ENCODE results near the gene CBARP.
A peak's percentile ranks its signal among the peaks of the same experiment; 100 is the strongest.

CBARP gene

DNA sequence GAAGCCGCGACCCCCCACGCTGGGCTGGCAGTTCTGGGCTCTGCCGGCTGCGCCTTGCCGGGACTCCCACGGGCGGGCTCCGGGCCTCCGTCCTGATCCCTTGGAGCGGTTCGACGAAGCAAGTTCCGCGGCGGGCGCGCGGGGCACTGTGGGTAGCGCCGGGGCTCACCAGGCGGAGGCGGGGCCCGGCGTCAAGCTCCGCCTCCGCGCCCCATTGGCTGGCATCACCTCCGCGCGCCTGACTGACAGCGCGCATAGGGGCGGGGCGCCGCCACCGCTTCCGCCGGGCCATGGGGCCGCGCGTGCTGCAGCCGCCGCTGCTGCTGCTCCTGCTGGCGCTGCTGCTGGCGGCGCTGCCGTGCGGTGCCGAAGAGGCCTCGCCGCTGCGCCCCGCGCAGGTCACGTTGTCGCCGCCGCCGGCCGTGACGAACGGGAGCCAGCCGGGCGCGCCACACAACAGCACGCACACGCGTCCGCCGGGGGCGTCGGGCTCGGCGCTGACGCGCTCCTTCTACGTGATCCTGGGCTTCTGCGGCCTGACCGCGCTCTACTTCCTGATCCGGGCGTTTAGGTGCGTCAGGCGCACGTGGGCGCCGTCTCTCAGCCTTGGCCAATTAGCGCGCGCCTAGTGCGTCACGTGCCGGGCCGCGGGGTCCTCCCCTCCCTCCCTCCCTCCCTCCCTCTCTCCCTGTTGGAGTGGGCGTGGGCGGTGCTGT, 37.6 kb upstream of the CBARP start, which contains the start of gene FAM174C:
Gene FAM174C, plus strand, starts transcription at position 271 of the 716 bp plus-strand sequence. Its CDS starts 20 bp downstream, at position 291.
- DNase-seq, result peak; percentile 93 to 99 (median 95)

DNA sequence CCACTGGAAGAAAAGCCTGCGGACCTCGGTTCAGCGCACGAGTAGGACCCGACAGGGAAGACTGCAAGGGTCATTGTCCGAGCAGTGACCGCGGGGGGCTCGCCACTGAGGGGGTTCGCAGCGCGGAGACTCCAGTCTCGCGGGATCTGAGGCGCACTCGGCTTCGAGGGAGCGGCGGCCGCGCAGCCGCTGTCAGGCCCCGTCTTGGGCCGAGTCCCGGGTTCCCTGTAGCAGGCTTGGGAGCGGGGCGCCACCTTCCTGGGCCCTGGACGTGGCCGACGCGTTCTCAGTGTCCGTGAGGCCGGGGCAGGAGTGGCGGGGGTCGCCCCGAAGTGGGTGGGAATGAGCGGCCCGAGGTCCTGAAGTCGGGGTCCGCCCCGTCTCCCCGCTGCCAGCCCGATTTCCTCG, 37.1 kb upstream of the CBARP start:
- DNase-seq, result no peak

DNA sequence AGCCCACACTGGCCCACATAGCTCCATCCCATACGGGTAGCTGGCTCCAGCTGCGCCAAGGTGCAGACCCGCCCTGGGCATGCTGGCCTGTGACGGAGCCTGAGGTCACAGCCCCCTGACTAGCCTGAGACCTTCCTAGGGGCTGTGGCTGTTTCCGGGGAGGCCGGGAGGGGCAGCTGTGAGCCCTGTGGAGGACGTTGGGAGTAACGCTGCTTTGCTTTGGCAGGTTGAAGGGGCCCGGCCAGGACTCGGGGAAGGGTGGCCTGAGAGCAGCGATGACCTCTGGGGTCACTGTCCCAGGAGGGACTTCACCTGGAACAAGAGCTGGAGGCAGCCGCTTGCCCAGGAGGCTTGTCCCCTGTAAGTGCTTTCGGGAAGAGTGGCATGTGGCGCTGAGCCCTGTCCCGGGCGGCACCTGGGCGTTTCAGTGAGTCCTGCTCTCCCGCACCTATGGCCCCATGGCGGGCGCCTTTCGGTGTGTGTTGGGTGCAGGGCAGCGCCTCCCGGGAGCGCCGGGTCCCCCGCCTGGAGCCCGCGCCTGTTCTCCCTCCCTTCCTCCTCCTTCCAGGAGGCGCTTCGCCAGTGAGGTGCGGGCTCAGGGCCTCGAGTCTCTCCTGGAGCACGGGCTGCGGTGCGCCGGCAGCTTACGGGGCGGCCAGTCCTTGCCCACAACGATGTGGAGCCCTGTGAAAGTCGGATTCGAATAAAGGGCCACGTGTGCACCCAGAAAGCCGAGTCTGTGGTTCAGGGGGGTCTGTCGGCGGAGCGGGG, 36.5 kb upstream of the CBARP start:
- DNase-seq, result no peak

DNA sequence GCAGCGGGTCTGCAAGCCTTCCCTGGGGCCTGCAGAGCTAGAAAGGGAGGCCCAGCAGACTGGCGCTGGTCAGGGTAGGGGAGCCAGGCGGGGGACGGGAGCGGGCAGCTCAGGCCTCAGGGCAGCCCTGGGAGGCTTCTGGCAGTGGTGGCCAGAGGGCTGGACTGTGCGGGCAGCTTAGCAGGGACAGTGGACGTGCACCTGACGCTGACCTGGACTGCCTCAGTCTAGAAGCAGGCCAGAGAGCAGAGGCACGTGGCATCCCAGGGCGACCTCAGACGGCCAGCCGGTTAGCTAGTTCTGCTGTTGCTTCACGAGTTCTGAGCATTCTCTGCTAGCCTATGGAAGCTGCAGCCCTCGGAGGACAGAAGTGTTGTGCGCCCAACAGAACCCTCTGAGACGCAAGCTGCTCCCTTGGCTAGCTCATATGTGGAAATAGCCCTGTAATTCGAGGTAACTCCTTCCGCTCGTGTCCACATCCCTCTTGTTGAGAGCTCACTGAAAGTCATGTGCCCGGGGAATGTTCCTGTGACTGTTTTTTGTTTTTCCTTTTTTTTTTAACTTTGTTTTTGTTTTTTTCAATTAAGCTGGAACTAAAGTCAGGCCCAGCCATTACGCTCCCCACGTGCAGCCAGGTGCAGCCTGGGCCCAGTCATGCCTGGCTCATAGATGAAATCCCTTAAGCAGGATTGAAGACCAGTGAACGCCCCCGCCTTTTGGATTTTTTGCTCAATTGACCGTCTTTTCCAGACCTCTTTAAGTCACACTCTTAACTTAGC, 35.6 kb upstream of the CBARP start:
- DNase-seq, result no peak

DNA sequence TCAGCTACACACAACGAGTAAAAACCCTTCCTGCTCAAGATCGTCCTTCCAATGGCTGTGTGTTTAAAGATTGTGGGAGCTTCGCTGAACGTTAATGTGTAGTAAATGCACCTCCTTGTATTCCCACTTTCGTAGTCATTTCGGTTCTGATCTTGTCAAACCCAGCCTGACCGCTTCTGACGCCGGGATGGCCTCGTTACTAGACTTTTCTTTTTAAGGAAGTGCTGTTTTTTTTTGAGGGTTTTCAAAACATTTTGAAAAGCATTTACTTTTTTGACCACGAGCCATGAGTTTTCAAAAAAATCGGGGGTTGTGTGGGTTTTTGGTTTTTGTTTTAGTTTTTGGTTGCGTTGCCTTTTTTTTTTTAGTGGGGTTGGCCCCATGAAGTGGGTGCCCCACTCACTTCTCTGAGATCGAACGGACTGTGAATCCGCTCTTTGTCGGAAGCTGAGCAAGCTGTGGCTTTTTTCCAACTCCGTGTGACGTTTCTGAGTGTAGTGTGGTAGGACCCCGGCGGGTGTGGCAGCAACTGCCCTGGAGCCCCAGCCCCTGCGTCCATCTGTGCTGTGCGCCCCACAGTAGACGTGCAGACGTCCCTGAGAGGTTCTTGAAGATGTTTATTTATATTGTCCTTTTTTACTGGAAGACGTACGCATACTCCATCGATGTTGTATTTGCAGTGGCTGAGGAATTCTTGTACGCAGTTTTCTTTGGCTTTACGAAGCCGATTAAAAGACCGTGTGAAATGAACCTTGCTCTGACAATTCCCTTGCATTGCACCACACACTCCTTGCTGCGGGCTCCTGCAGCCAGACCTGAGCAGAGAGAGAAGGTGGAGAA, 34.8 kb upstream of the CBARP start:
- no peak for DNase-seq

DNA sequence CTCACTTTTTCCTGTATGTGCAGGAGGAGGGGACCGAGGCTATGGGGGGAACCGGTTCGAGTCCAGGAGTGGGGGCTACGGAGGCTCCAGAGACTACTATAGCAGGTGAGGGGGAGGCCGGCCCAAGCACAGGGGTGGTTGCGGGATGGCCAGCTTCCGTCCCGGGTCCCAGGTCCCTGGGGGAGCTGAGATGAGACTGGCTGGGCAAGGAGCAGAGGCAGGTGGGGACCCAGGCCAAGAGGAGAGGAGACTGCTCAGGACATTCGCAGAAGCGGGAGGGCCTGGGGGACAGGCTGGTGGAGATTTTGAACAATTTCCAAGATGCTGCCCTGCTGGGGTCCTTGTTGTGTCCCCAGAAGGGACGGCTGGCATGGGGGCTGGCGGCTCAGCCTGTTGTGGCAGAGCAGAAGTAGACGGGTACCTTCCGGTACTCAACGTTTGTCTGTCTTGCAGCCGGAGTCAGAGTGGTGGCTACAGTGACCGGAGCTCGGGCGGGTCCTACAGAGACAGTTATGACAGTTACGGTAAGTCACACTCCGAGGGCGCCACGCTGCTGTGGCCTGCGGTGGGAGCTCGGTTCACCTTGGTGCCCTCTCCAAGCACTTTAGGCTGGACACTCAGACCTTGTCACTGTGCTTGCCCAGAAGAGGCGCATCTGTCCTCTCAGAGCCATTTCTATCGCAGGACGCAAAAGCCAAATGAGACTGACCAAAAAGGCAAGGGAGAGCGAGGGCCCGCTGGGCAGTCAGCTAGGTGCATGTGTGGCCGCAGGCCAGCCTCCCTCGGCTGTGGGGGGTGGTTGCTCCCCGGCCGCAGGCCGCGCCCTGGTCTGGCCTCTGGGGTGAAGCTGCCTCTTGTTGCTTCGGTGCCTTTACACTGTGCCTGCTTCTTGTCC, 34.0 kb upstream of the CBARP start:
- DNase-seq, result no peak

DNA sequence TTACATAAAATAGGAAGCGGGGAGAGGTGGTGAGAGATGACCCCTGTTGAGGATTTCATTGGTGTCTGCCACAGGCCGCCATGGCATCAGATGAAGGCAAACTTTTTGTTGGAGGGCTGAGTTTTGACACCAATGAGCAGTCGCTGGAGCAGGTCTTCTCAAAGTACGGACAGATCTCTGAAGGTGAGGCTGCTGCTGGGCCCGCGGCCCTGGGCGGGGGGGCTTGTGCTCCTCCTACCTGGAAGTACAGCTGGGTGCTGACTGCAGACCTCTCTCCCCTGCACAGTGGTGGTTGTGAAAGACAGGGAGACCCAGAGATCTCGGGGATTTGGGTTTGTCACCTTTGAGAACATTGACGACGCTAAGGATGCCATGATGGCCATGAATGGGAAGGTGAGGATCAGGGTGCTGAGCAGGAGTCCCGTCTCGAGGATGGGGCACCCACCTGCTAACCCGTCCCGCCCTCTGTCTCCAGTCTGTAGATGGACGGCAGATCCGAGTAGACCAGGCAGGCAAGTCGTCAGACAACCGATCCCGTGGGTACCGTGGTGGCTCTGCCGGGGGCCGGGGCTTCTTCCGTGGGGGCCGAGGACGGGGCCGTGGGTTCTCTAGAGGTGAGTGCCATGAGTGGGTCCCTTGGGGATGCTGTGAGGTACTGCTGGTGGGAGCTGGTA, 33.2 kb upstream of the CBARP start:
- no peak for DNase-seq

DNA sequence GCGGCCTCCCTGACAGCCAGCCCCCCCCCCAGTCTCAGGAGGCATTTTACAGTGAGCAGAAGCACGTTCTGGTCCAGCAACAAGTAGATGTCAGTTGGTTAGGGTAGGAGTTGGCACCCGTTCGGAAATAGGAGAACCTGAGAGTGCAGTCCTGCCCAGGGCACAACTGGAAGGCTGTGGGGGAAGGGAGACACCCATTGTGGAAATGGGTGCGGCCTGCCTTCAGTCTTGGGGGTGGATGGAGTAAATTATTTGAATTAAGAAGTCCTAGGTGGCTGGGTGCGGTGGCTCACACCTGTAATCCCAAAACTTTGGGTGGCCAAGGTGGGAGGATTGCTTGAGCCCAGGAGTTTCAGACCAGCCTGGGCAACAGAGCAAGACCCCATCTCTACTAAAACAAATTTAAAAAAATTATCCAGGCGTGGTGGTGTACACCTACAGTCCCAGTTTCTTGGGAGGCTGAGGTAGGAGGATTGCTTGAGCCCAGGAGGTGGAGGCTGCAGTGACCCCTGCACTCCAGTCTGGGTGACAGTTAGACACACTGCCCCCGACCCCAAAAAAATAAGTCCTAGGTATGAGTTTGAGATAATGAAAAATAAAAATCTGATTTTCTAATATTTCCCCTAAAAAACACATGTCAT, 32.5 kb upstream of the CBARP start:
- no peak for DNase-seq

DNA sequence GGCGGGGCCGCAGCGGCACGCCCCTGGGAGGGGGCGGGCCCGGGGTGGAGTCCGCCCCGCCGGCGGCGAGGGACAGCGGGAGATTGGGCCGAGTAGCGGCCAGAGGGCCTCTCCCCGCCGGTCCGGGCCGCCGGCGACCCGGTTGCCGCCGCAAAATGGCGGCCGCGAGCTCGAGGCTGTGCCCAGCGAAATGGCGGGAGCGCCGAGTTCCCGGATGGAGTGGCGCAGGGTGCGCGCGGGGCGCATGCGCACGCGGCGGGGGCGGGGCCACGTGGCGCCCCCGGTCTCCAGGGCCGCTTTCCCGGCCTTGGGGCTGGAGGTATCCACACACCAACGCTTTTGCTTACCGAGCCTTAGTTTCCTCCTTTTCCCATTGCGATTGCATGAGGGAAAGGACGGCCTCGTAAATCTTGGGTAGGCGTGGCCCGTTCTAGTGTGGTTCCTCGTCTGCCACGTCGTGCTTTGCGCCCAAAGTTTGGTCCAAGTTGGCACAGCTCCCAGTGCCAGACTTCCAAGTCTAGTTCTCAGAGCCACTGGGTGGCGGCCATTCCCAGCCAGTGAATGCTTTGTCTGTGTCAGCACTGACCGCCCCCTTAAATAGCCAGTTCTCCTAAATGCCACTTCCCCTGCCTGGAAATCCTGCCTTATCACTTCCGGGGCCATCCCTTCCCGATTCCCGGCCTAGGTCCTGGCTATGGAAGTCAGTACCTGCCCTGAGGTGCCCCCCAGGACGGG, 31.8 kb upstream of the CBARP start:
- DNase-seq, result peak; percentile 80 to 89 (median 84)

DNA sequence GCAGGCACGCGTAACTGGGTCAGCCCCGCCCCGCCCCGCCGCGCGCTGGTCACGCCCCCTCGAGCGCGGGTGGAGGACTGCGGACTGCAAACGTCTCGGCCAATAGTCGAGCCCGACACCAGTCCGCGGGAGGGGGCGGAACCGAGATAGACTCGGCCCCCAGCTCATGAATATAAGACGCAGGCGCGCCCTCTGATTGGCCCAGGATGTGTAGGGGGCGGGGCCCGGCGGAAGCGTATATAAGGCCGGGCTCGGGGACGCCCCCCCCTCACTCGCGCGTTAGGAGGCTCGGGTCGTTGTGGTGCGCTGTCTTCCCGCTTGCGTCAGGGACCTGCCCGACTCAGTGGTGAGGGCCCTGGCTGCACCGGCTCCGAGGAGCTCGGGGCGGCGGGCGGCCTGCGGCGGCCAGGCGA, 31.3 kb upstream of the CBARP start, which contains the start of gene CIRBP:
Gene CIRBP, plus strand, starts transcription at position 268 of the 413 bp plus-strand sequence. CDS start 1,602 bp downstream, outside the sequence.
- DNase-seq, result peak; percentile 99

DNA sequence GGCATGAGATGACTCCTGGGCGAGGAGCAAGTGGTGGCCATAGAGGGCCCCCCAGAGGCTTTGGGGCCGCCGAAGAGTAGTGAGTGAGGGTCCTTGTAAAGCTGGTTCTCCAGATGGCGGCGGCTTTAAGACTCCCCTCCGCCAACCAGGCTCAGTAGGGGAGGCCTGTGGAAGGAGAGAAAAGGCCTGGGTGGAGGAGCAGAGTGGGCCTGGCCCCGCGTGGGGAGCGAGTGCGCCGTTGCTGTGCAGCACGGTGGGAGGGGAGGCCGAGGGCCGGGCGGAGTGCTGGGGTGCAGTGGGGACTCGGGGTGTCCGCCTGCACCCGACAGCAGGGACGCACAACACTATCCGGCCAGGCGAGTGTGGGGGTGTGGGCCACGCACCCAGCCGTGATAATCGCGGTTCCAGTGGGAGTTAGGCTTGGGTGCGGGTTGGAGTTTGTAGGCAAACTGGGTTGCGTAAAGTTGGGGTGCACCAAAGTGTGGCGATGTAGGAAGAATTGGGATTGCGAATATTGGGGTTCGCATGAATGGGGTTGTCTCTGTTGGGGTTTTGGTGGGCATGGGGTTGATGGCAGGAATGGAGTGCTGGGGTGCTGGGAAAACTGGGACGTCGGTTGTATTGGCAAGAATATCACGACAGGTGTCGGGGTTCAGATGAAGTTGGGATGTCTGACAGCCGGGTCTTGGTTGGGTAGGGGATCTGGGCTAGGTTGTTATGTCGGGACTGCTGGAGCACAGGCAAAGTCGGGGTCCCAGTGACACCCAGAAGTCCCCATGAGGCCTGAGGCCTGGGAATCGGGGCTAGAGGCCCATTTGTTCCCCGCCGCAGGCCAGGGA, 30.6 kb upstream of the CBARP start:
- no peak for DNase-seq

DNA sequence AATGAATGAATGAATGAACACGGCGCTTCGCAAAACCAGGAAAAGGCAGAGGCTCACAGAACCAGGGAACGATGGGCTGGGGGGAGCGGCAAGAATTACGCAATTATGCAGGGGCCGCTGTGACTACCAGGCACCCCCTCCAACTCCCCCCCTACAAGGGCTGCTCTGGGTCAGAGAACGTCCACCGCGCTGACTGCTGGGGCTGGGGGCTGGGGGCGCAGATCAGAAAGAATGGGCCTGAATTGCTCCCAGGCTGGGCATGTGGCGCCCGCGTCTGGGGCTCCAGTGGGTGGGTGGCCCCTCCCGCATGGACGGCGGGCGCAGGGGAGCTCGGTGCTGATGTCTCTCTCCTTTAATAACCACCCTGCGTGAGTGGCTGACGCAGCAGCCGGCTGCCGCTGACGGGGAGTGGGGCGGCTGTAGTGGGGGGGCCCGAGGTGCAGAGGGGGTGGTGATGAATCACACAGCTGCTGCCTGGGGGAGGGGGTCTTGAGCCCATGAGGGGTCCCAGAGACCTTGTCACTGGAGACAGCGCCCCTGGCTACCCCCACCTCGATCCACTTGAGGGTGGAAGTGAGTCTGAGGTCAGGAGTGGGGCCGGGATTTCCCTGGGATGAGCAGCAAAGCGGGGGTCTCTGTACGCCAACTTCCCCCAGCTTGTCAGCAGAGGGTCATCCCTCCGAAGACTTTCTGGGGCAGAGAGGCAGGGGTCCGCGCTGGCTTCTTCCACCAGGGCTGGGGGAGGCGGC, 29.8 kb upstream of the CBARP start:
- DNase-seq, result no peak

DNA sequence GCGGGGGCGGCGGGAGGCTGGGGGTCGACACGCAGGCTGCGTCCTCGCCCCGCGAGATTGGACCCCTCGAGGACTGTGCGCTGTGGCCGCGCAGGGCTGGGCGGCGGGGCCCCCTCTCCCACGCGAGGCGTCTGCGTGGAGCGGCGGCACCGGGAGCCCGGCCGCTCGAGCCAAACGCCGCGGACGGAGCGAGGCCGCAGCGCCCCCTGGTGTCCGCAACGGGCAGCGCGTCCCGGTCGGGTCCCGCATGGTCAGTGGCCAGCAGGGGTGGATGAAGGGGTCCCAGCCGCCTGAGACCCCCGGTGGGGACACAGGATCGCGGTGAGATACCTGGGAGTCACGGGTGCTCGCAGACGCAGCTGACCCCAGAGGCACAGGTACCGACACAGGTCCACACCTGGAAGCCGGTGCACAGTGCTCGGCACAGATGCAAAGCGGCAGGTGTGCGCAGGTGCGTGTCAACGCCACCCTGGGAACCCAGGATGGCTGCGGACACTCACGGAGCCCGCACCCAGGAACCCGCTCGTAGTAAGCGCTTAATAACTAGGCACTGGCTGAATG, 29.2 kb upstream of the CBARP start:
- peak; percentile 38 to 67 (median 57) for DNase-seq

DNA sequence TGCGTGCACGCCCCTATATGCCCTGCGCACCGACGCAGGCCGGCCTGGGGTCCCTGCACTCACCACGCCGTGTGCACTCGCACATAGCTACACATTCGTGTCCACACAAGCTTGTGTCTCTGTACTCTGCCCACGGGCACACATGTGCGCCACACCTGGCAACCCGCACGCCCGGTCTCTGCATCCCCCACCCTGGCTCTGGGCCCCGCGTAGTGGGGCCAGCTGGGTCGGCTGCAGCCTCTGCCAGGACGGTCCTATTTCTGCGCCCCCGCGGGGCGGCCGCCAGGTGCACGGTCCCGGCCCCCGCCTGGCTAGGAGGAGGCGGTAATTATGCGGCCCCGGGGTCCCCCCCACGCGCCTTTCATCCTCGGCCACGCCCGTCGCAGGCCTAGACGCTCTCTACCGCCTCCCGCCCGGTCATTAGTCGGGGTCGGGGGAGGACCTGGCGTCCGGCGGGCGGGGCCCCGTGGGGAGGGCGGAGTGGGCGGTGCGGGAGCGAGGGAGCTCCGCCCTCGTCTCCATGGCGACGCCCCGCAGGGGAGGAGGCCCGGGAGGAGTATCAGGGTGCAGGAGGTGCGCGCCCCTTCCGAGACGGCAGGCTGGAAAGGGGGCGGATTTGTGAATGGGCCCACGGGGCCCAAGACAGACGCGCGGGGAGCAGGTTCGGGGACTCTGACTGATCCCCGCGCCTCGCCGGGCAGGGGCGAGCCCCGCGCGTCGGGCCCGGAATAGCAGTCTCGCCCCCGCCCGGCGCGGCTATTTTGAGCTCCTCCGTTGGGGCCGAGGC, 28.5 kb upstream of the CBARP start:
- DNase-seq, result peak; percentile 73 to 90 (median 79)

DNA sequence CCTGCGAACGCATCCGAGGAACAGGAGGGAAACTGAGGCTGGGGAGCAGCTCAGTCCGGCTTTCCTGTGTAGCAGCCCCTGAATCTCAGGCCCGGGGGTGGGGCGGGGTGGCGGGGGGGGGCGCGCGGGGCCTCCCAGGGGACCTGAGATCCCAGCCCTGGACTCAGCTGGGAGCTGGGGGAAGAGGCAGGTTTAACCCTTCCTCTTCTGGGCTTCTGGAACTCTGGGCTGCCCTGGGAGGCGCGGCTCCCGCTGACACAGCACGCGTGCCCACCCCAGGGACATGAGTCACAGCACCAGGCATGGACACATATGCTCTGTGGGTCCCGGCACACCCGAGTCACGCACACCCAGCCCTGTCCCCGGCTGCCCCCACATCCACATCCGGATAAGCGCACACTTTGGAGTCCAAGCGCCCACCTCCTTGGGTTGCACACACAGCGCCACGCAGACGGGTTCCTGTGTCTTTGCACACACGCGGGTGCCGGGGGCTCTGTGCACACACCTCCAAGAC, 27.9 kb upstream of the CBARP start:
- DNase-seq, result no peak
